HepG2 (cell line): Measurements from ENCODE around the gene ZC3H4. TPM values are rescaled to one million over a fixed set of nuclear protein-coding genes. Genes with fewer than 3 reads are reported as not detected.

Experiments
- GTF2F1 ChIP-seq: fragments of 150-350 bp; IDR thresholded peaks from 2 replicates; pipeline ENCODE4 v1.6.1; 2014; ENCODE audit warnings: low read length
- MIER2 ChIP-seq: IDR thresholded peaks from 2 replicates; pipeline ENCODE4 v1.6.1; 2016; ENCODE audit warnings: missing biosample characterization, missing genetic modification reagents
- MXD4 ChIP-seq: IDR thresholded peaks from 2 replicates; pipeline ENCODE4 v1.6.1; 2016; ENCODE audit warnings: mild to moderate bottlenecking, missing biosample characterization, missing genetic modification reagents
- RFX1 ChIP-seq: fragments of 450-650 bp; IDR thresholded peaks from 2 replicates; pipeline ENCODE4 v1.6.1; 2017
- SATB2 ChIP-seq: sonication (generic); formaldehyde crosslinking; IDR thresholded peaks from 2 replicates; pipeline ENCODE4 v1.5.0; 2020; ENCODE audit warnings: missing genetic modification reagents
- SNAI1 ChIP-seq: sonication (generic); formaldehyde crosslinking; IDR thresholded peaks from 2 replicates; pipeline ENCODE4 v1.5.0; 2020; ENCODE audit warnings: mild to moderate bottlenecking, missing genetic modification reagents, borderline replicate concordance
- SYNCRIP ChIP-seq: fragments of 200-400 bp; formaldehyde crosslinking; IDR thresholded peaks from 2 replicates; pipeline ENCODE4 v1.6.1; 2018; ENCODE audit warnings: mild to moderate bottlenecking, low read depth, low read length; ENCODE audit not compliant: insufficient read depth
- TFE3 ChIP-seq: IDR thresholded peaks from 2 replicates; pipeline ENCODE4 v1.6.1; 2016
- ZBTB25 ChIP-seq: IDR thresholded peaks from 2 replicates; pipeline ENCODE4 v1.6.1; 2018; ENCODE audit warnings: missing genetic modification reagents
- ZC3H4 ChIP-seq: sonication (generic); formaldehyde crosslinking; IDR thresholded peaks from 2 replicates; pipeline ENCODE4 v1.4.0; 2020; ENCODE audit warnings: missing genetic modification reagents, borderline replicate concordance
- ZFX ChIP-seq: sonication (generic); formaldehyde crosslinking; IDR thresholded peaks from 2 replicates; pipeline ENCODE4 v1.4.0; 2020; ENCODE audit warnings: mild to moderate bottlenecking, low read depth, missing genetic modification reagents, moderate library complexity
- ZNF331 ChIP-seq: sonication (generic); formaldehyde crosslinking; IDR thresholded peaks from 2 replicates; pipeline ENCODE4 v1.4.0; 2020; ENCODE audit warnings: missing genetic modification reagents
- ZNF513 ChIP-seq: sonication (generic); formaldehyde crosslinking; conservative IDR thresholded peaks from 2 replicates; pipeline ENCODE4 v1.5.0; 2020; ENCODE audit warnings: missing genetic modification reagents
- ZNF552 ChIP-seq: sonication (generic); formaldehyde crosslinking; IDR thresholded peaks from 2 replicates; pipeline ENCODE4 v1.9.0; 2022; ENCODE audit warnings: missing genetic modification reagents, mild to moderate bottlenecking, borderline replicate concordance
- ZNF598 ChIP-seq: sonication (generic); formaldehyde crosslinking; IDR thresholded peaks from 2 replicates; pipeline ENCODE4 v1.5.1; 2020; ENCODE audit warnings: mild to moderate bottlenecking, missing genetic modification reagents, borderline replicate concordance
- ZSCAN31 ChIP-seq: sonication (generic); formaldehyde crosslinking; IDR thresholded peaks from 2 replicates; pipeline ENCODE4 v1.5.0; 2020; ENCODE audit warnings: low read depth, mild to moderate bottlenecking, missing genetic modification reagents
- polyA plus RNA-seq, 8 experiments: library from polyadenylated mRNA; depleted of rRNA in 3 of 8; stranded (reverse) in 7 of 8; unstranded in 1 of 8; fragments of >200 nt; fragmentation: Illumina TruSeq in 4 of 8; extraction: Trizol in 4 of 8; gene quantifications; 2 replicates each; pipeline versions ENCODE4 v1.2.1 to v1.2.3, GENCODE V29; 2011 to 2016; ENCODE audit warnings: low read depth in 4 of 8, missing spikeins in 1 of 8, mixed read lengths in 1 of 8; ENCODE audit not compliant: insufficient read depth in 1 of 8
- total RNA-seq, 5 experiments: library from RNA; depleted of rRNA; stranded (reverse); fragments of >200 nt; fragmentation: Illumina TruSeq; extraction: Trizol; gene quantifications; 2 replicates each; pipeline ENCODE4 v1.2.3, GENCODE V29; 2016; ENCODE audit warnings: low read depth in 1 of 5
- TF ChIP-seq, protein P1 (sequence below): sonication (generic); formaldehyde crosslinking; IDR thresholded peaks from 2 replicates; pipeline ENCODE4 v1.5.1; 2020; ENCODE audit warnings: missing genetic modification reagents, mild to moderate bottlenecking, borderline replicate concordance
- TF ChIP-seq, protein P2 (sequence below): IDR thresholded peaks from 2 replicates; pipeline ENCODE4 v1.6.1; 2016; ENCODE audit warnings: missing genetic modification reagents, missing compliant biosample characterization
- TF ChIP-seq, protein P3 (sequence below): sonication (generic); formaldehyde crosslinking; IDR thresholded peaks from 2 replicates; pipeline ENCODE4 v1.4.0; 2020; ENCODE audit warnings: mild to moderate bottlenecking, low read depth, missing genetic modification reagents
- TF ChIP-seq, protein P4 (sequence below): IDR thresholded peaks from 2 replicates; pipeline ENCODE4 v1.6.1; 2016; ENCODE audit warnings: missing compliant biosample characterization, missing genetic modification reagents, borderline replicate concordance

The ZC3H4 gene
- total and polyA plus RNA-seq, 2 of the 13 experiments (the other 11 are each of a cell fraction or from before 2014, with no cell fraction given), result 1.8 to 10.7 TPM

- no peak; the same call in 1 of the 2 replicates for TF ChIP-seq MXD4 (CRISPR knock-in tag)
- no peak for TF ChIP-seq ZNF513
- TF ChIP-seq SYNCRIP, result no peak
- TF ChIP-seq, protein P1, sequence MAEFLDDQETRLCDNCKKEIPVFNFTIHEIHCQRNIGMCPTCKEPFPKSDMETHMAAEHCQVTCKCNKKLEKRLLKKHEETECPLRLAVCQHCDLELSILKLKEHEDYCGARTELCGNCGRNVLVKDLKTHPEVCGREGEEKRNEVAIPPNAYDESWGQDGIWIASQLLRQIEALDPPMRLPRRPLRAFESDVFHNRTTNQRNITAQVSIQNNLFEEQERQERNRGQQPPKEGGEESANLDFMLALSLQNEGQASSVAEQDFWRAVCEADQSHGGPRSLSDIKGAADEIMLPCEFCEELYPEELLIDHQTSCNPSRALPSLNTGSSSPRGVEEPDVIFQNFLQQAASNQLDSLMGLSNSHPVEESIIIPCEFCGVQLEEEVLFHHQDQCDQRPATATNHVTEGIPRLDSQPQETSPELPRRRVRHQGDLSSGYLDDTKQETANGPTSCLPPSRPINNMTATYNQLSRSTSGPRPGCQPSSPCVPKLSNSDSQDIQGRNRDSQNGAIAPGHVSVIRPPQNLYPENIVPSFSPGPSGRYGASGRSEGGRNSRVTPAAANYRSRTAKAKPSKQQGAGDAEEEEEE (CRISPR knock-in tag), result peak; percentile 42; the same call in 1 of the 2 replicates
- TF ChIP-seq GTF2F1, result 0 out of 2 replicates have a peak, but pooled peaks have one; percentile 39
- TF ChIP-seq ZBTB25, result 0 out of 2 replicates have a peak, but pooled peaks have one; percentile 21
- peak; percentile 36; the same call in 1 of the 2 replicates for TF ChIP-seq MIER2 (CRISPR knock-in tag)
- peak; percentile 65; the same call in 1 of the 2 replicates for TF ChIP-seq ZNF331 (CRISPR knock-in tag)
- no peak for TF ChIP-seq ZNF552 (CRISPR knock-in tag)
- TF ChIP-seq ZFX (CRISPR knock-in tag), result peak; percentile 69
- no peak; the same call in none of the 2 replicates for TF ChIP-seq ZSCAN31
- TF ChIP-seq, protein P2, sequence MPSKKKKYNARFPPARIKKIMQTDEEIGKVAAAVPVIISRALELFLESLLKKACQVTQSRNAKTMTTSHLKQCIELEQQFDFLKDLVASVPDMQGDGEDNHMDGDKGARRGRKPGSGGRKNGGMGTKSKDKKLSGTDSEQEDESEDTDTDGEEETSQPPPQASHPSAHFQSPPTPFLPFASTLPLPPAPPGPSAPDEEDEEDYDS (CRISPR knock-in tag), result peak; percentile 87
- TF ChIP-seq ZC3H4 (CRISPR knock-in tag), result peak; percentile 1; the same call in 1 of the 2 replicates
- TF ChIP-seq SATB2 (CRISPR knock-in tag), result 0 out of 2 replicates have a peak, but pooled peaks have one; percentile 56
- TF ChIP-seq ZNF598 (CRISPR knock-in tag), result 0 out of 2 replicates have a peak, but pooled peaks have one; percentile 17
- TF ChIP-seq TFE3 (CRISPR knock-in tag), result peak; percentile 98
- no peak for TF ChIP-seq RFX1
- TF ChIP-seq, protein P3, sequence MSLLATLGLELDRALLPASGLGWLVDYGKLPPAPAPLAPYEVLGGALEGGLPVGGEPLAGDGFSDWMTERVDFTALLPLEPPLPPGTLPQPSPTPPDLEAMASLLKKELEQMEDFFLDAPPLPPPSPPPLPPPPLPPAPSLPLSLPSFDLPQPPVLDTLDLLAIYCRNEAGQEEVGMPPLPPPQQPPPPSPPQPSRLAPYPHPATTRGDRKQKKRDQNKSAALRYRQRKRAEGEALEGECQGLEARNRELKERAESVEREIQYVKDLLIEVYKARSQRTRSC, result no peak
- TF ChIP-seq, protein P4, sequence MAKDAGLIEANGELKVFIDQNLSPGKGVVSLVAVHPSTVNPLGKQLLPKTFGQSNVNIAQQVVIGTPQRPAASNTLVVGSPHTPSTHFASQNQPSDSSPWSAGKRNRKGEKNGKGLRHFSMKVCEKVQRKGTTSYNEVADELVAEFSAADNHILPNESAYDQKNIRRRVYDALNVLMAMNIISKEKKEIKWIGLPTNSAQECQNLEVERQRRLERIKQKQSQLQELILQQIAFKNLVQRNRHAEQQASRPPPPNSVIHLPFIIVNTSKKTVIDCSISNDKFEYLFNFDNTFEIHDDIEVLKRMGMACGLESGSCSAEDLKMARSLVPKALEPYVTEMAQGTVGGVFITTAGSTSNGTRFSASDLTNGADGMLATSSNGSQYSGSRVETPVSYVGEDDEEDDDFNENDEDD (CRISPR knock-in tag), result peak; percentile 80; the same call in 1 of the 2 replicates
- peak; percentile 97 for TF ChIP-seq SNAI1 (CRISPR knock-in tag)
These were observed at the start of gene ZC3H4 (continued) for GRCh38 chr19:47112997-47113849.
